HG02678 (cell line): ENCODE results near the gene MTMR12.
"Not testable (repeated sequence)": the region's sequence is repeated elsewhere in the genome, so short reads cannot be mapped to it uniquely, and the experiment has no call there.

Source experiments
- ATAC-seq: cut with Tn5 transposase; IDR thresholded peaks from one replicate; pipeline ENCODE4 v1.9.1; 2021; ENCODE audit warnings: mild to moderate bottlenecking, moderate library complexity; ENCODE audit not compliant: unreplicated experiment

MTMR12 gene

GRCh38 chr5:32325062-32325461 lies 12.3 kb upstream of the MTMR12 start:
- ATAC-seq = peak; percentile 67

- no peak for ATAC-seq
Observed at GRCh38 chr5:32323741-32324140, 11.0 kb upstream of the MTMR12 start.

- ATAC-seq = no peak
Observed at GRCh38 chr5:32322882-32323281, 10.1 kb upstream of the MTMR12 start.

- ATAC-seq = not testable (repeated sequence)
Observed at GRCh38 chr5:32321787-32322186, 9.0 kb upstream of the MTMR12 start.

- ATAC-seq = no peak
Observed at GRCh38 chr5:32320576-32320975, 7.8 kb upstream of the MTMR12 start.

- no peak for ATAC-seq
Observed at GRCh38 chr5:32319926-32320543, 7.3 kb upstream of the MTMR12 start.

GRCh38 chr5:32319392-32319791 lies 6.7 kb upstream of the MTMR12 start:
- no peak for ATAC-seq

GRCh38 chr5:32317041-32317440 lies 4.3 kb upstream of the MTMR12 start:
- ATAC-seq = no peak

- no peak for ATAC-seq
Observed at GRCh38 chr5:32315221-32316014, 2.7 kb upstream of the MTMR12 start.

GRCh38 chr5:32314658-32315057 lies 1.9 kb upstream of the MTMR12 start:
- no peak for ATAC-seq

GRCh38 chr5:32314152-32314488 lies 1.4 kb upstream of the MTMR12 start:
- ATAC-seq = not testable (repeated sequence)

GRCh38 chr5:32312197-32312594 lies 543 bp downstream of the MTMR12 start:
- ATAC-seq = peak; percentile 18

GRCh38 chr5:32311404-32312196 lies 1.1 kb downstream of the MTMR12 start:
- ATAC-seq = no peak

- ATAC-seq = no peak
Observed at GRCh38 chr5:32309761-32310160, 3.0 kb downstream of the MTMR12 start.

- no peak for ATAC-seq
Observed at GRCh38 chr5:32308946-32309345, 3.8 kb downstream of the MTMR12 start.

GRCh38 chr5:32307769-32308194 lies 5.0 kb downstream of the MTMR12 start:
- ATAC-seq = no peak

GRCh38 chr5:32304622-32305021 lies 8.1 kb downstream of the MTMR12 start:
- no peak for ATAC-seq

- no peak for ATAC-seq
Observed at GRCh38 chr5:32303755-32304120, 9.0 kb downstream of the MTMR12 start.

GRCh38 chr5:32302835-32303754 lies 9.6 kb downstream of the MTMR12 start:
- ATAC-seq = no peak

GRCh38 chr5:32301891-32302290 lies 10.8 kb downstream of the MTMR12 start:
- no peak for ATAC-seq
